ENCODE measurements around the gene IQCB1.
"Not testable (repeated sequence)": the region's sequence is repeated elsewhere in the genome, so short reads cannot be mapped to it uniquely, and the experiment has no call there.

Gene IQCB1

DNA sequence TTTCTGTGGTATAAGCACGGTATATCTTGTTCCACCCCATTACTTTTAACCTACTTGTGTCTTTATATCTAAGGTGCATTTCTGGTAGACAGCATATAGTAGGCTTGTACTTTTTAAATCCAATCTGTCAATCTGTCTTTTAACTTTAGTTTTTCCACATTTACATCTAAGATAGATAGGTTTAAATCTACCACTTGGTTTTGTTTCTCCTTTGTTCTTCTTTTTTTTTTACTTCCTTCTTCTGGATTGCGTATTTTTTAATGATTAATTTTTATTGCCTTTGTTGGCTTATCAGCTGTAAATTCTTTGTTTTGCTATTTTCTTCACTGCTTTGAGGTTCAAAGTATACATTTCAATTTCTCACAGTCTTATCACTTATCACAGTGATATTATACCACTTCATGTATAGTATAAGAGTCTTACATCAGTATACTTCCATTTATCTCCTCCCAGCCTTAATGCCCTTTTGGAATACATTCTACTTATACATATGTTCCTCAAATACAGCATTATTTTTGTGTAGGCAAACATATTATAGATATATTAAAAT, 31.0 kb downstream of the IQCB1 start:
- H3K4me3 ChIP-seq (ENCODE audit: low read length), result no peak overlapping the region
- no peak for DNase-seq (ENCODE audit: low read depth)
- TF ChIP-seq, protein P1, sequence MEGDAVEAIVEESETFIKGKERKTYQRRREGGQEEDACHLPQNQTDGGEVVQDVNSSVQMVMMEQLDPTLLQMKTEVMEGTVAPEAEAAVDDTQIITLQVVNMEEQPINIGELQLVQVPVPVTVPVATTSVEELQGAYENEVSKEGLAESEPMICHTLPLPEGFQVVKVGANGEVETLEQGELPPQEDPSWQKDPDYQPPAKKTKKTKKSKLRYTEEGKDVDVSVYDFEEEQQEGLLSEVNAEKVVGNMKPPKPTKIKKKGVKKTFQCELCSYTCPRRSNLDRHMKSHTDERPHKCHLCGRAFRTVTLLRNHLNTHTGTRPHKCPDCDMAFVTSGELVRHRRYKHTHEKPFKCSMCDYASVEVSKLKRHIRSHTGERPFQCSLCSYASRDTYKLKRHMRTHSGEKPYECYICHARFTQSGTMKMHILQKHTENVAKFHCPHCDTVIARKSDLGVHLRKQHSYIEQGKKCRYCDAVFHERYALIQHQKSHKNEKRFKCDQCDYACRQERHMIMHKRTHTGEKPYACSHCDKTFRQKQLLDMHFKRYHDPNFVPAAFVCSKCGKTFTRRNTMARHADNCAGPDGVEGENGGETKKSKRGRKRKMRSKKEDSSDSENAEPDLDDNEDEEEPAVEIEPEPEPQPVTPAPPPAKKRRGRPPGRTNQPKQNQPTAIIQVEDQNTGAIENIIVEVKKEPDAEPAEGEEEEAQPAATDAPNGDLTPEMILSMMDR (conservative IDR thresholded peaks at IDR 0.05; ENCODE audit: low read depth, low read length), result no peak

GRCh38 chr3:121800906-121801305, 34.0 kb downstream of the IQCB1 start:
- H3K4me3 ChIP-seq (ENCODE audit: low read length), result no peak overlapping the region
- TF ChIP-seq, protein P1 (conservative IDR thresholded peaks at IDR 0.05; ENCODE audit: low read depth, low read length), result no peak
- DNase-seq (ENCODE audit: low read depth), result no peak

- DNase-seq (ENCODE audit: low read depth), result no peak
- no peak overlapping the region for H3K4me3 ChIP-seq (ENCODE audit: low read length)
- TF ChIP-seq, protein P1 (conservative IDR thresholded peaks at IDR 0.05; ENCODE audit: low read depth, low read length), result no peak
These were observed 37.9 kb downstream of the IQCB1 start for GRCh38 chr3:121796970-121797369.

DNA sequence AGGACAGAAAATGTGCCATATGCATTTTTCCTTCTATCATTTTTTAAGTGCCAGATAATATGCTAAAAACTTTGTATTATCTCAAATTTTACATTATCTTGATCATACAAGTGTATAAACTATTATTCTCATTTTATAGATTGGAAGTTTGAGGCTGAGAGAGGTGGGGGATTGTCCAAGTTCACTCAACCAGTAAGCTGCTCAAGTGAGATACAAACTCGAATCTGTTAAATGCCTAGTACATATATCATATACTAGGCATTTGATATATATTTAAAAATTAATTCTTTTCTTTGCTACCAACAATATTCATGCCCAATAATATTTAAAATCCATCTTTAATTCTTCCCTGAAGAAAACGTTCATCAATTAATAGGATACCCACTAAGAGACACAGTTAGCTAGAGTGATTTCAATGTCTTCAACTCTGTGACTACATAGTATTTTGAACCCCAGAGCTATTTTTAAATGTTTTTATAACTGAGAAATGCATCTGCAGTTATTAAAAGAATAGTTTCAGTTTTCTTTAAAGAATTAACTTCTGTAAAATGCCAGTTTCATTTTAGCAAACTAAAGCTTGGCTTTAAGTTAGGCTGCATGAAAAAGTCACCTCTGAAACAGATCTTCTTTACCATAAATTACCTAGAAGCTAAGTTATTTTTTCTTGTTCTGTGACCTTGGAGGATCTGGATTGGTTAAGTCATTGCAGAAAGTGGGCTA, 40.4 kb downstream of the IQCB1 start:
- H3K4me3 ChIP-seq (ENCODE audit: low read length), result no peak overlapping the region
- TF ChIP-seq, protein P1 (conservative IDR thresholded peaks at IDR 0.05; ENCODE audit: low read depth, low read length), result no peak
- DNase-seq (ENCODE audit: low read depth), result no peak

DNA sequence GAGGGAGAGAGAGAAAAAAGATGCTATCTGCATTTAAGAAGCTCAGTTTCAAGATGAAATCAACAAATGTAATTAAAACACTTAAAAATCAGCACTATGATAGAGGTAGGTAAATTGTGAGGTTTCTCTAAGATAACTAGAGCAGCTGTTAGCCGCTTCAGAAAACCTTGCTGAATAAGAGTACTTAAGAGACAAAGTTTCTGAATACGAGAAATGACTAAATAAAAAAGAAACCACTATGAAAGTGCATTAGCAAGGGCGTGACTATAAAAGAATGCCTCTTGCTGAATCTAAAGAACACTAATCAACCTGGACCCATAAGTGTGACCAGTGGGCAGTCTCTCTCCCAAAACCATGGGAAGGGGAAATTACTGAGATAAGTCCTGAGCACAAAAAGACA, 41.8 kb downstream of the IQCB1 start:
- H3K4me3 ChIP-seq (ENCODE audit: low read length), result no peak overlapping the region
- TF ChIP-seq, protein P1 (conservative IDR thresholded peaks at IDR 0.05; ENCODE audit: low read depth, low read length), result no peak
- DNase-seq (ENCODE audit: low read depth), result no peak

DNA sequence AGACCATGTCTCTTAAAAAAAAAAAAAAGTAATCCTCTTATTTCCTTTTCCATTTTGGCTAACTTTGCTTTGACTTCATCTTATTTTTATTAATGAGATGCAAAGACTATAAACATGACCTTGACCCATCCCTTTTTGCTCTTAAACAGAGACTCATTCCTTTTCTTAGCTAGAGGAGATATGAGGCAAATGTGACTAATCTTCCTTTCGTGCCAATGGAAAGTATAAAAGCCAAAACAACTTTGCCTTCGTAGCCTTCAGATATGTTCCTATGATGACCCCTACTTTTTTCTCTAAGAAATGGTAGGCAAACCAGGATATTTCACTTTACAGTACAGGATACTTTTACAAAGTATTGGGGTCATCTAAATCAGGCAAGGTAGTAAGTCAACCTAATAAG, 48.4 kb downstream of the IQCB1 start:
- DNase-seq (ENCODE audit: low read depth), result no peak
- no peak overlapping the region for H3K4me3 ChIP-seq (ENCODE audit: low read length)
- TF ChIP-seq, protein P1 (conservative IDR thresholded peaks at IDR 0.05; ENCODE audit: low read depth, low read length), result no peak

GRCh38 chr3:121782784-121783183, 52.1 kb downstream of the IQCB1 start:
- DNase-seq (ENCODE audit: low read depth); H3K4me3 ChIP-seq (ENCODE audit: low read length): not testable (repeated sequence)
